ENCODE measurements around the gene SNCB. TPM values are rescaled to one million over a fixed set of nuclear protein-coding genes. Genes with fewer than 3 reads are reported as not detected.

The SNCB gene
- total and polyA plus RNA-seq, 4 donors: 13.6 to 271 (median 157) TPM

GRCh38 chr5:176646707-176647029 lies 16.3 kb upstream of the SNCB start:
- H3K27ac ChIP-seq (ENCODE audit: low read depth, low read length): peak overlapping the region; percentile 76
- no peak for DNase-seq (ENCODE audit: low read depth in 4 of 6, low spot score in 6 of 6)
- WGBS (ENCODE audit: insufficient coverage): 27% methylated on average over 11 of the region's 11 CpGs
- no peaks in the 10 kb centered on the region for H3K9me3 ChIP-seq (ENCODE audit: control insufficient read depth, insufficient read depth, low read length)
- peak overlapping the region; percentile 44 for H3K4me3 ChIP-seq (ENCODE audit: low read depth, low read length)
- peaks cover 42% of the 10 kb centered on the region for H3K4me1 ChIP-seq (ENCODE audit: control insufficient read depth, insufficient read depth, low read length)
- no peaks in the 10 kb centered on the region for H3K27me3 ChIP-seq (ENCODE audit: control insufficient read depth, insufficient read depth, low read length)
- peaks cover 19% of the 10 kb centered on the region for H3K36me3 ChIP-seq (ENCODE audit: control insufficient read depth, insufficient read depth, low read length)

GRCh38 chr5:176646049-176646706 lies 15.8 kb upstream of the SNCB start:
- H3K27ac ChIP-seq (ENCODE audit: low read depth, low read length): no peak overlapping the region
- H3K4me3 ChIP-seq (ENCODE audit: low read depth, low read length): no peak overlapping the region
- DNase-seq (ENCODE audit: low read depth in 4 of 6, low spot score in 6 of 6): no peak

DNA sequence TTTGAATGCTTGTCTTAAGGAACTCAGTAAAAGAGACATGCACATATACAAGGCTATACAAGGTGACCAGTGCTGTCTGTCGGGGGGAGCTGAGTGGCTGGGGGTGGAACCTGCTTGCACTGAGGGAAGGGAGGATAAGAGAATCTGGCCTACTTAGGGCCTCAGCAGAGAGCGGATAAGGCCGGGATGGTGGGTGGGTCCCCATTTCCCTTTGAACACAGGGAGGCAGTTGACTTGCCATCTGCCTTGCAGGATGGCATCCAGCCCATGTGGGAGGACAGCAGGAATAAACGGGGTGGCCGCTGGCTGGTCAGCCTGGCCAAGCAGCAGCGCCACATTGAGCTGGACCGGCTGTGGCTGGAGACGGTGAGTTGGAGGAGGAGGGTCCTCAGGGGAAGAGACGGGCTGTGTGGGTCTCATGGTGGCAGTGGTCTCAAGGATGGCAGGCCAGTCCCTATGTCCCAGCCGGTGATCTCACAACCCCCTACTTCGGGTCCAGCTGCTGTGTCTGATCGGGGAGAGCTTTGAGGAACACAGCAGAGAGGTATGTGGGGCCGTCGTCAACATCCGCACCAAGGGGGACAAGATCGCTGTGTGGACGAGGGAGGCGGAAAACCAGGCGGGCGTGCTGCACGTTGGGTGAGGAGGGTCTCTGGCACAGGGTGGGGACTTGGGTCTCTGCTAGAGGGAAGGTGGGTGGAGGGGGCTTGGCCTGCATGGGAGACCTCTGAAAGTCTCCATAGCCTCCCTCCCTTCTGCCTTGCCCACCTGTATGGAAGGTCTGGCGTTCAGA lies 14.7 kb upstream of the SNCB start:
- no peak overlapping the region for H3K4me3 ChIP-seq (ENCODE audit: low read depth, low read length)
- no peaks in the 10 kb centered on the region for H3K27me3 ChIP-seq (ENCODE audit: control insufficient read depth, insufficient read depth, low read length)
- DNase-seq (ENCODE audit: low read depth in 4 of 6, low spot score in 6 of 6): no peak

More at GRCh38 chr5:176646049-176646706, 15.8 kb upstream of the SNCB start:
- Histone ChIP-seq H3K36me3 (ENCODE audit: control insufficient read depth, insufficient read depth, low read length) (peaks cover 15% of the 10 kb centered on the region), H3K4me1 (ENCODE audit: control insufficient read depth, insufficient read depth, low read length) (peaks cover 37% of the 10 kb centered on the region), H3K27me3 (ENCODE audit: control insufficient read depth, insufficient read depth, low read length) (no peaks in the 10 kb centered on the region), H3K9me3 (ENCODE audit: control insufficient read depth, insufficient read depth, low read length) (no peaks in the 10 kb centered on the region)
- whole genome bisulfite sequencing (ENCODE audit: insufficient coverage): 97% methylated on average over 5 of the region's 7 CpGs

DNA sequence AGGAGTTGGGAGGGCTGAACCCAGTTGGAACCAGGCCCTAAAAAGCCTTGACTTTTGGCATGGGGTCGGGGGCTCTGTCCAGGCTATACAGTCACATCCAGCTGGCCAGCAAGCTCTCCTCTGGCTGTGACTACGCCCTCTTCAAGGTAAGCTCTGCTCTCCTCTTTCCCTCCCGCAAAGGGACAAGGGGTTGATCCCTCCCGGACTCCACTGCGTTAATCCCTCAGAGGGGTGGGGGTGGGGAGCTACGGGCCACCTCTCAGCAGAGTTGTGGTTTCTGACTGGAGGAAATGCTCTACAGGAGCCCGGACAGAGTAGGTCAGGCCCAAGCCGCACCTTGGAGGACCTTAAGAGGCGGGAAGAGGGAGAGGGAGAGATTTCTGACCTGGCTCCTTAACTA lies 14.0 kb upstream of the SNCB start:
- DNase-seq (ENCODE audit: low read depth in 4 of 6, low spot score in 6 of 6): no peak
- Histone ChIP-seq H3K4me3 (ENCODE audit: low read depth, low read length) (no peak overlapping the region), H3K36me3 (ENCODE audit: control insufficient read depth, insufficient read depth, low read length) (no peaks in the 10 kb centered on the region), H3K9me3 (ENCODE audit: control insufficient read depth, insufficient read depth, low read length) (no peaks in the 10 kb centered on the region), H3K27ac (ENCODE audit: low read depth, low read length) (no peak overlapping the region), H3K27me3 (ENCODE audit: control insufficient read depth, insufficient read depth, low read length) (no peaks in the 10 kb centered on the region), H3K4me1 (ENCODE audit: control insufficient read depth, insufficient read depth, low read length) (peaks cover 34% of the 10 kb centered on the region)
- 61% methylated on average over 7 of the region's 9 CpGs for WGBS (ENCODE audit: insufficient coverage)

More for the DNA sequence above, 14.7 kb upstream of the SNCB start:
- Histone ChIP-seq H3K9me3 (ENCODE audit: control insufficient read depth, insufficient read depth, low read length) (no peaks in the 10 kb centered on the region), H3K4me1 (ENCODE audit: control insufficient read depth, insufficient read depth, low read length) (peaks cover 31% of the 10 kb centered on the region), H3K36me3 (ENCODE audit: control insufficient read depth, insufficient read depth, low read length) (peaks cover 6% of the 10 kb centered on the region), H3K27ac (ENCODE audit: low read depth, low read length) (no peak overlapping the region)
- 82% methylated on average over 18 of the region's 22 CpGs for WGBS (ENCODE audit: insufficient coverage)

GRCh38 chr5:176643491-176644219 lies 13.3 kb upstream of the SNCB start:
- 80% methylated on average over 7 of the region's 11 CpGs for WGBS (ENCODE audit: insufficient coverage)
- Histone ChIP-seq H3K4me1 (ENCODE audit: control insufficient read depth, insufficient read depth, low read length) (peaks cover 31% of the 10 kb centered on the region), H3K36me3 (ENCODE audit: control insufficient read depth, insufficient read depth, low read length) (no peaks in the 10 kb centered on the region), H3K4me3 (ENCODE audit: low read depth, low read length) (no peak overlapping the region), H3K27ac (ENCODE audit: low read depth, low read length) (no peak overlapping the region), H3K9me3 (ENCODE audit: control insufficient read depth, insufficient read depth, low read length) (no peaks in the 10 kb centered on the region), H3K27me3 (ENCODE audit: control insufficient read depth, insufficient read depth, low read length) (no peaks in the 10 kb centered on the region)
- no peak for DNase-seq (ENCODE audit: low read depth in 4 of 6, low spot score in 6 of 6)

GRCh38 chr5:176642675-176643490 lies 12.5 kb upstream of the SNCB start:
- Histone ChIP-seq H3K27ac (ENCODE audit: low read depth, low read length) (no peak overlapping the region), H3K4me1 (ENCODE audit: control insufficient read depth, insufficient read depth, low read length) (peaks cover 24% of the 10 kb centered on the region), H3K4me3 (ENCODE audit: low read depth, low read length) (no peak overlapping the region), H3K9me3 (ENCODE audit: control insufficient read depth, insufficient read depth, low read length) (no peaks in the 10 kb centered on the region), H3K27me3 (ENCODE audit: control insufficient read depth, insufficient read depth, low read length) (no peaks in the 10 kb centered on the region), H3K36me3 (ENCODE audit: control insufficient read depth, insufficient read depth, low read length) (no peaks in the 10 kb centered on the region)
- DNase-seq (ENCODE audit: low read depth in 4 of 6, low spot score in 6 of 6): no peak
- 67% methylated on average over 10 of the region's 15 CpGs for WGBS (ENCODE audit: insufficient coverage)

GRCh38 chr5:176640616-176641015 lies 10.3 kb upstream of the SNCB start:
- Histone ChIP-seq H3K36me3 (ENCODE audit: control insufficient read depth, insufficient read depth, low read length) (no peaks in the 10 kb centered on the region), H3K27ac (ENCODE audit: low read depth, low read length) (no peak overlapping the region), H3K4me1 (ENCODE audit: control insufficient read depth, insufficient read depth, low read length) (peaks cover 12% of the 10 kb centered on the region), H3K27me3 (ENCODE audit: control insufficient read depth, insufficient read depth, low read length) (no peaks in the 10 kb centered on the region), H3K9me3 (ENCODE audit: control insufficient read depth, insufficient read depth, low read length) (no peaks in the 10 kb centered on the region), H3K4me3 (ENCODE audit: low read depth, low read length) (no peak overlapping the region)
- 90% methylated on average over 3 of the region's 4 CpGs for WGBS (ENCODE audit: insufficient coverage)
- no peak for DNase-seq (ENCODE audit: low read depth in 4 of 6, low spot score in 6 of 6)

DNA sequence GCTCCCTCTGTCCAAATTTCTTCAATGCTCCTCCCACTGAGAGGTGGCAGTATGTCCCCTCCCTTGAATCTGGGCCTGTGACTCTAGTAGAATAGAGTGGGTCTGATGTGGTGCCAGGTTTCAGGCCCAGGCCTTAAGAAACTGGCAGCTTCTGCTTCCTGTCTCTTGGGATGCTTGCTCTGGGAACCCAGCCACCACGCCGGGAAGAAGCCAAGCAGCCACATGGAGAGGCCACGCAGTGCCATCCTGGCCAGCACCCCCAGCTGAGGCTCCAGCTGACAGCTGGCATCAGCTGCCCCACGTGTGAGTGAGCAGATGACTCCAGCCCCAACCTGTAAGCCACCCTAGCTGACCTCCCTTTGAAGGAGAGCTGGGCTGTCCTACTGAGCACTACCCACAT lies 9.6 kb upstream of the SNCB start:
- H3K4me3 ChIP-seq (ENCODE audit: low read depth, low read length): no peak overlapping the region
- H3K4me1 ChIP-seq (ENCODE audit: control insufficient read depth, insufficient read depth, low read length): peaks cover 12% of the 10 kb centered on the region
- H3K27me3 ChIP-seq (ENCODE audit: control insufficient read depth, insufficient read depth, low read length): peaks cover 5% of the 10 kb centered on the region
- no peak overlapping the region for H3K27ac ChIP-seq (ENCODE audit: low read depth, low read length)
- 15% methylated on average over 4 of the region's 4 CpGs for WGBS (ENCODE audit: insufficient coverage)
- H3K36me3 ChIP-seq (ENCODE audit: control insufficient read depth, insufficient read depth, low read length): no peaks in the 10 kb centered on the region
- H3K9me3 ChIP-seq (ENCODE audit: control insufficient read depth, insufficient read depth, low read length): no peaks in the 10 kb centered on the region
- peak in 4 of 6 donors; percentile 55 to 95 (median 68) for DNase-seq (ENCODE audit: low read depth in 4 of 6, low spot score in 6 of 6)

GRCh38 chr5:176639208-176639607 lies 8.9 kb upstream of the SNCB start:
- no peak overlapping the region for H3K27ac ChIP-seq (ENCODE audit: low read depth, low read length)

More at GRCh38 chr5:176639208-176639607, 8.9 kb upstream of the SNCB start:
- H3K27me3 ChIP-seq (ENCODE audit: control insufficient read depth, insufficient read depth, low read length): peaks cover 8% of the 10 kb centered on the region
- WGBS (ENCODE audit: insufficient coverage): 57% methylated on average over 1 of the region's 4 CpGs
- H3K4me1 ChIP-seq (ENCODE audit: control insufficient read depth, insufficient read depth, low read length): peaks cover 12% of the 10 kb centered on the region
- no peaks in the 10 kb centered on the region for H3K9me3 ChIP-seq (ENCODE audit: control insufficient read depth, insufficient read depth, low read length)
- no peak for DNase-seq (ENCODE audit: low read depth in 4 of 6, low spot score in 6 of 6)
- H3K4me3 ChIP-seq (ENCODE audit: low read depth, low read length): no peak overlapping the region
- no peaks in the 10 kb centered on the region for H3K36me3 ChIP-seq (ENCODE audit: control insufficient read depth, insufficient read depth, low read length)
